OCI-LY3 (cell line): ENCODE results near the gene HPCAL1.

Experiments used
- CTCF ChIP-seq: fragments of 200-600, 300-600 bp; sonication (generic); IDR thresholded peaks from 2 replicates; pipeline ENCODE4 v1.5.1; 2014; ENCODE audit warnings: antibody characterized with exemption, low read length, low read depth
- EZH2phosphoT487 ChIP-seq: fragments of 200-600 bp; shearing (Covaris generic); IDR thresholded peaks from 2 replicates; pipeline ENCODE4 v1.6.1; 2018; ENCODE audit warnings: antibody characterized with exemption, mixed run types, low read depth

DNA sequence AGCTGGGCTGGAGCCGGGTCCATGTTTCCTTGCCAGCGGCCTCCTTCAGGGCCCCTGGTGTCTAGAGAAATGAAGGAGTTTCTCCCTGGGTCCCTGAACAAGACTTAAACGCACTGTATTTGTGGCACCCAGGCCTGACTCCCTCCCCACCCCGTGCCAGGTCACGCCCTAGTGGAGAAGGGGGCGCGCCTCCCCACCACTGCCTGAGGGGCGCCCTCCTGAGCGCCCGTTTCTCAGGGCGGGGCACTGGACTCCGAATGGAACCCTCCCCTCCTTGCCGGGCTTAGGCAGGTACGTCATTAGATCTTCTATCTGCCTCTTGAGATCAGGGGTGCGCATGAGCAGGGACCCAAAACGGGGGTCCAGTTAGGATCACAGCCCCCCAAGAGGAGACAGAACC is 129.1 kb downstream of the HPCAL1 start:
- TF ChIP-seq CTCF (no peak), EZH2phosphoT487 (no peak)
